SK-N-SH treated with all-trans-retinoic acid at 6 μM for 48 hours (cell line): ENCODE results near the gene DNAAF8.

Source experiments
- ATAC-seq: fragments of 200-7000 bp; cut with Tn5 transposase; 3 replicates; pipeline ENCODE4 v1.9.1; 2020; ENCODE audit warnings: mild to moderate bottlenecking, moderate library complexity
- ARNTL ChIP-seq: fragments of 450-650 bp; formaldehyde crosslinking; IDR thresholded peaks from 2 replicates; pipeline ENCODE4 v1.5.0; 2020; ENCODE audit warnings: low read depth, mild to moderate bottlenecking, moderate library complexity, borderline replicate concordance
- BACH2 ChIP-seq: fragments of 250-450 bp; sonication (Bioruptor Pico); IDR thresholded peaks from 2 replicates; pipeline ENCODE4 v1.9.0; 2021; ENCODE audit warnings: mild to moderate bottlenecking, borderline replicate concordance
- CSDC2 ChIP-seq: fragments of 250-450 bp; sonication (Bioruptor Pico); IDR thresholded peaks from 2 replicates; pipeline ENCODE4 v1.5.0; 2020; ENCODE audit warnings: mild to moderate bottlenecking, moderate library complexity
- CSRNP3 ChIP-seq: fragments of 250-450 bp; sonication (Bioruptor Pico); IDR thresholded peaks from 2 replicates; pipeline ENCODE4 v1.5.1; 2021; ENCODE audit warnings: mild to moderate bottlenecking, moderate library complexity
- ESRRG ChIP-seq: fragments of 250-450 bp; sonication (Bioruptor Pico); IDR thresholded peaks from 2 replicates; pipeline ENCODE4 v1.6.1; 2021; ENCODE audit warnings: mild to moderate bottlenecking
- GLIS3 ChIP-seq: fragments of 250-450 bp; sonication (Bioruptor Pico); IDR thresholded peaks from 2 replicates; pipeline ENCODE4 v1.5.0; 2020; ENCODE audit warnings: mild to moderate bottlenecking, moderate library complexity
- ISL1 ChIP-seq: fragments of 250-450 bp; sonication (Bioruptor Pico); IDR thresholded peaks from 2 replicates; pipeline ENCODE4 v2.1.2; 2022; ENCODE audit warnings: mild to moderate bottlenecking, moderate library complexity
- OSR1 ChIP-seq: fragments of 250-450 bp; sonication (Bioruptor Pico); IDR thresholded peaks from 2 replicates; pipeline ENCODE4 v1.8.0; 2022; ENCODE audit warnings: moderate library complexity, mild to moderate bottlenecking, inconsistent platforms
- POU6F1 ChIP-seq: fragments of 250-450 bp; sonication (Bioruptor Pico); IDR thresholded peaks from 2 replicates; pipeline ENCODE4 v1.8.0; 2021; ENCODE audit warnings: low read depth, mild to moderate bottlenecking, moderate library complexity, borderline replicate concordance
- RARB ChIP-seq: fragments of 250-450 bp; sonication (Bioruptor Pico); IDR thresholded peaks from 2 replicates; pipeline ENCODE4 v1.8.0; 2021; ENCODE audit warnings: mild to moderate bottlenecking, moderate library complexity
- TCF4 ChIP-seq: fragments of 250-450 bp; sonication (Bioruptor Pico); IDR thresholded peaks from 2 replicates; pipeline ENCODE4 v1.8.0; 2021; ENCODE audit warnings: mild to moderate bottlenecking, moderate library complexity, borderline replicate concordance
- TSHZ2 ChIP-seq: fragments of 250-450 bp; sonication (Bioruptor Pico); IDR thresholded peaks from 2 replicates; pipeline ENCODE4 v1.5.0; 2020; ENCODE audit warnings: mild to moderate bottlenecking, moderate library complexity
- ZFP30 ChIP-seq: fragments of 450-650 bp; formaldehyde crosslinking; IDR thresholded peaks from 2 replicates; pipeline ENCODE4 v1.5.0; 2022; ENCODE audit warnings: mild to moderate bottlenecking, moderate library complexity
- ZNF70 ChIP-seq: fragments of 450-650 bp; formaldehyde crosslinking; IDR thresholded peaks from 2 replicates; pipeline ENCODE4 v1.5.0; 2020; ENCODE audit warnings: mild to moderate bottlenecking, moderate library complexity
- ZNF8 ChIP-seq: fragments of 450-650 bp; formaldehyde crosslinking; IDR thresholded peaks from 2 replicates; pipeline ENCODE4 v1.5.0; 2020; ENCODE audit warnings: mild to moderate bottlenecking, moderate library complexity
- TF ChIP-seq, protein P1 (sequence below): fragments of 250-450 bp; sonication (Bioruptor Pico); IDR thresholded peaks from 2 replicates; pipeline ENCODE4 v1.5.1; 2020; ENCODE audit warnings: low read depth, mild to moderate bottlenecking, moderate library complexity
- TF ChIP-seq, protein P2 (sequence below): fragments of 250-450 bp; sonication (Bioruptor Pico); IDR thresholded peaks from 2 replicates; pipeline ENCODE4 v1.8.0; 2020; ENCODE audit warnings: mild to moderate bottlenecking, moderate library complexity, borderline replicate concordance

DNAAF8 gene

GRCh38 chr16:4772351-4772750, 38.0 kb downstream of the DNAAF8 start (continued):
- TF ChIP-seq TSHZ2 (CRISPR knock-in tag) (no peak), BACH2 (no peak)
- TF ChIP-seq, protein P1, sequence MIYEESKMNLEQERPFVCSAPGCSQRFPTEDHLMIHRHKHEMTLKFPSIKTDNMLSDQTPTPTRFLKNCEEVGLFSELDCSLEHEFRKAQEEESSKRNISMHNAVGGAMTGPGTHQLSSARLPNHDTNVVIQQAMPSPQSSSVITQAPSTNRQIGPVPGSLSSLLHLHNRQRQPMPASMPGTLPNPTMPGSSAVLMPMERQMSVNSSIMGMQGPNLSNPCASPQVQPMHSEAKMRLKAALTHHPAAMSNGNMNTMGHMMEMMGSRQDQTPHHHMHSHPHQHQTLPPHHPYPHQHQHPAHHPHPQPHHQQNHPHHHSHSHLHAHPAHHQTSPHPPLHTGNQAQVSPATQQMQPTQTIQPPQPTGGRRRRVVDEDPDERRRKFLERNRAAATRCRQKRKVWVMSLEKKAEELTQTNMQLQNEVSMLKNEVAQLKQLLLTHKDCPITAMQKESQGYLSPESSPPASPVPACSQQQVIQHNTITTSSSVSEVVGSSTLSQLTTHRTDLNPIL (CRISPR knock-in tag): no peak

DNA sequence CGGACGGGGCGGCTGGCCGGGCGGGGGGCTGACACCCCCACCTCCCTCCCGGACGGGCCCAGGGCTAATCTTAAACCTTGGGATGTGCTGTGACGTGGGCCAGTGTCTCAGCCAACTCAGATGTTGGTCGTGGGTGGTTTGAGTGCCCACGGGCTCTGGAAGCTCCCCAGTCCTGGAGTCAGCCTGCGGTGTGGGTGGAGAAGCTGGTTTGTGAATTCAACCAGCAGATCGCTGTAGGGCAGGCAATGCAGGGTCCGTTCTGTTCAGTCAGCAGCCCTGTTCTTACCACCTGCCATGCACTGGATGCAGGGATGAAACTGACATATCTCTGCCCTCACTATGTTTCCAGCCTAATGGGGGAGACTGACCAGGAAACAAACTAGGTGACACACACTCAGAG, 40.7 kb downstream of the DNAAF8 start:
- TF ChIP-seq ARNTL (CRISPR knock-in tag) (no peak), GLIS3 (CRISPR knock-in tag) (no peak), ISL1 (CRISPR knock-in tag) (no peak)
- ATAC-seq: no peak

DNA sequence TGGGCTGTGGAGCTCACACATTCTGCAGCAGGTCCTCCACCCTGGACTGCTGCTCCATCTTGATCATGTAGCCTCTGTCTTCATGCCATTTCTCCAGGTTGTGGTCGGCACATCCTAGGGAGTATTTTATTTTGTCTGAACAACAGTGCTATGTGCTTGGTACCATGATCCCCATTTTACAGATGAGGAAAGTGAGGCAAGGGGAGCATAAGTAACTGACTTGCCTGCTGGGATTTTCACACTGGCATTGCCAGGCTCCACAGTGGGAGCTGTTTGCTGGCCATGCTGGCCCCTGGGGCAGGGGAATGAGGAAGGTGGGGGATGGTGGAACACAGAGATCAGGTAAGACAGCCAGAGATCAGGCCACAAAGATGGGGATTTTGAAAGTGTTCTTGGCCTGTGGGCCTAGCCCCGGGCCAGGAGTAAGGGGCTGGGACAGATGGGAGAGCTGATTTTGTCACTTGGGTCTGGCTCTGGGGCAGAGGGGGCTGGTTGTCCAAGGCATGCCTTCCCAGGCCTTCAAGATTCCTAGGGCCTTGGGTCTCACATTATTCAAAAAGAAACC, 41.9 kb downstream of the DNAAF8 start:
- no peak for ATAC-seq
- TF ChIP-seq POU6F1 (CRISPR knock-in tag) (no peak), ZNF8 (CRISPR knock-in tag) (no peak), TCF4 (CRISPR knock-in tag) (no peak), CSRNP3 (CRISPR knock-in tag) (no peak), RARB (CRISPR knock-in tag) (no peak), CSDC2 (CRISPR knock-in tag) (no peak), ARNTL (CRISPR knock-in tag) (no peak), ZNF70 (no peak), GLIS3 (CRISPR knock-in tag) (no peak), ZFP30 (CRISPR knock-in tag) (no peak), ESRRG (CRISPR knock-in tag) (no peak), OSR1 (CRISPR knock-in tag) (no peak)
- TF ChIP-seq, protein P1 (CRISPR knock-in tag): no peak
- TF ChIP-seq, protein P2, sequence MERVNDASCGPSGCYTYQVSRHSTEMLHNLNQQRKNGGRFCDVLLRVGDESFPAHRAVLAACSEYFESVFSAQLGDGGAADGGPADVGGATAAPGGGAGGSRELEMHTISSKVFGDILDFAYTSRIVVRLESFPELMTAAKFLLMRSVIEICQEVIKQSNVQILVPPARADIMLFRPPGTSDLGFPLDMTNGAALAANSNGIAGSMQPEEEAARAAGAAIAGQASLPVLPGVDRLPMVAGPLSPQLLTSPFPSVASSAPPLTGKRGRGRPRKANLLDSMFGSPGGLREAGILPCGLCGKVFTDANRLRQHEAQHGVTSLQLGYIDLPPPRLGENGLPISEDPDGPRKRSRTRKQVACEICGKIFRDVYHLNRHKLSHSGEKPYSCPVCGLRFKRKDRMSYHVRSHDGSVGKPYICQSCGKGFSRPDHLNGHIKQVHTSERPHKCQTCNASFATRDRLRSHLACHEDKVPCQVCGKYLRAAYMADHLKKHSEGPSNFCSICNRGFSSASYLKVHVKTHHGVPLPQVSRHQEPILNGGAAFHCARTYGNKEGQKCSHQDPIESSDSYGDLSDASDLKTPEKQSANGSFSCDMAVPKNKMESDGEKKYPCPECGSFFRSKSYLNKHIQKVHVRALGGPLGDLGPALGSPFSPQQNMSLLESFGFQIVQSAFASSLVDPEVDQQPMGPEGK (CRISPR knock-in tag): no peak
